KBM-7 (cell line): Measurements from ENCODE around the gene VCPKMT.

Source experiments
- DNase-seq: peaks from one replicate; pipeline ENCODE4 v3.0.0-alpha.2; 2015
- in situ Hi-C: fragments of 300-500 bp; cut with MboI; formaldehyde crosslinking; loops from 2 replicates; pipeline ENCODE4 v1.14.3; 2020; ENCODE audit warnings: low sequenced_read_pairs, low pct_unique_long_range_greater_than_20kb, mixed read lengths

Gene VCPKMT

DNA sequence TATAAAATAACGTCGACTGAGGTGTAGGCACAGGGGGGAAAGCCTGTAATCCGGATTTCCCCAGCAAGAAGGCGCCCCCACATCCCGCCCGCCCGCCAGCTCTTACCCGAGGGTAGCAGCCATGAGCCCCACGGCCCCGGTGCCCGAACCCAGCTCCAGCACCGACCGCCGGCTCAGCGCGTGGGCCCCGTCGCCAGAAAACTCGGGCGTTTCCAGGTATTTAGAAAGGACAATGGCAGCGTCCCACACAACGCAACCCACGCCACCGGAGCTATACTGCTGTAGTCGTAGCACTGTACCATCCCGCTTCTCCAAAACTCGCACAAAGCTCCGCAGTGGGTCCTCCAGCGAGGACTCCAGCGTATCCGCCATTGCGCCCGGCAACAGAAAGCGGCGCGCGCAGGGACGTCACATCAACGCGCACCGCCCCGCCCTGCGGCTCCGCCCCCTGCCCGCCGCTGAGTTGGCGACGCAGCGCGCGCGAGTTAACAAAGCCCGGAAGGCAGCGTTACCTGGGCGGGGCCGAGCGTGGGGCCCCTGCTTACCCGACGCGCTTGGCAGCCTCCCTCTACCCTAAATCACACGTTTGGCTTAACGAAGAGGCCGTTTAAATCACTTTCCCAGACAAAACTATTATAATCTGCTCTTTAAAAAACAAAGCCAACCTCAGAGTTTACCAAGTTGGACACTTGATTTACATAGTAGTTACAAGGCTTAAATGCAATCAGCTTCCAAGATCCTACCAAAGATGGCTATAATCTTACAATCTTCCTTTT, at the start of gene VCPKMT:
Gene VCPKMT, minus strand, starts transcription at position 392 of the 776 bp plus-strand sequence. Its CDS starts 20 bp downstream, at position 372.
- in situ Hi-C loops, result loop anchor here (25.0 kb wide), 1 partner anchor 254 kb away; the partner anchor contains the start of gene NEMF

DNA sequence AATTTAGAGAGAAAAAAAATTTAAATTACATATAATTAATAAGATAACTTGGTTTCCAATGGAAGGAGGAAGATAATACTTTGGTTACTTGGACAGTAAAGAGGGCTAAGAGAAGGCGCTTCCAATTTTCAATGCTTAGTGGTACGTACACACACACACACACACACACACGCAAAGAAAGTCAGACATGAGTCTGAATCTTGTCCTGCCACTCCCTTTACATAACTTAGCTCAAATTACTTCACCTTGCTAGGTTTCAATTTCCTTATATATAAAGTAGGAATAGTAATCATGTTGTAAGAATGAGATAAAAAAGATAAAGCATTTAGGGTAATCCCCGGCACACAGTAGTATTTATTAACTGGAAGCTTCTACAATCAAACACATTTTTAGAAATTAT, 39.7 kb upstream of the VCPKMT start:
- DNase-seq, result no peak
- in situ Hi-C loops, result no loop called here

More for the DNA sequence above, at the start of gene VCPKMT:
- DNase-seq, result peak; percentile 95

DNA sequence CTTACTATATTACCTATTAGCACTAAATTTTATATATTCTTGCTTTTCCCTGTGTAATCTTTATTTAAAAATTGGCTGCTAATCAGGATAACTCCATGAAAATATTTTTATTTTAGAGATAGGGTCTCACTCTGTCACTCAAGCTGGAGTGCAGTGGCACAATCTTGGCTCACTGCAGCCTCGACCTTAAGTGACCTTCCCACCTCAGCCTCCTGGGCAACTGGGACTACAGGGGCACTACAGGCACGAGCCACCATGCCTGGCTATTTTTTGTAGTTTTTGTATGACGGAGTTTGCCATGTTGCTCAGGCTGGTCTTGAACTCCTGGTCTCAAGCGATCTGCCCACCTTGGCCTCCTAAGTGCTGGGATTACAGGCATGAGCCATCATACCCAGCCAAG, 32.4 kb upstream of the VCPKMT start:
- in situ Hi-C loops, result no loop called here
- no peak for DNase-seq

DNA sequence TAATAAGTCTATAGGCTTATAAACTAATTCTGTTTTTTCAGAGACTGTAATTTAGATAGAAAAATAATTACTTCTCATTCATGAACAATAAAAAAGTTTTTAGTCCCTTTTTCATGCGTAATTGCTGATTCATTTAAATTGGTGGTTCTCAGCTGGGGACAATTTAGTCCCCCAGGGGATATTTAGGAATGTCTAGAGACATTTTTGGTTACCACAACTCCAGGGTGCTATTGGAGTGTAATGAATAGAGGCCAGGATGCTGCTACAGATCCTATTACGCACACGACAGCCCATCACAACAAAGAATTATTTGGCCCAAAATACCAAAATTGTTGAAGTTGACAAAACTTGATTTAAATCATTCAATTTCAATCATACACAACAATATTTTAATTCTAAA, 22.8 kb upstream of the VCPKMT start:
- in situ Hi-C loops, result no loop called here
- no peak for DNase-seq

DNA sequence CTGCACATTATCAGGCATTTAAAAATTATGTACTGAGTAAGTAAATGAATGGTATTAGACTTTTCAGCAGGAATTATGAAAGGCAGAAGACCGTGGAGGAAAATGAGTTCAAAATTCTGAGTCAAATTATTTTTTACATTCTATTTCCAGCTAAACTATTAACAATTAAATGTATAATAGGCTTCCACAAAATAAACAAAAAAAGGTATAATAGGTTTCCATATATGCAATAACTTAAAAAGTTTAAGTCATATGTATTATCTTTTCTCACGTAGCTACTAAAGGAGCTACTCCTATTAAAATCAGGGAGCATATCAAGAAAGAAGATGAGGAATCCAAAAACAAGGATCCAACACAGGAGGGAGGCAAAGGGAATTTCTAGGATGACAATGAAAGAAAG, 11.4 kb upstream of the VCPKMT start:
- in situ Hi-C loops, result no loop called here
- no peak for DNase-seq

DNA sequence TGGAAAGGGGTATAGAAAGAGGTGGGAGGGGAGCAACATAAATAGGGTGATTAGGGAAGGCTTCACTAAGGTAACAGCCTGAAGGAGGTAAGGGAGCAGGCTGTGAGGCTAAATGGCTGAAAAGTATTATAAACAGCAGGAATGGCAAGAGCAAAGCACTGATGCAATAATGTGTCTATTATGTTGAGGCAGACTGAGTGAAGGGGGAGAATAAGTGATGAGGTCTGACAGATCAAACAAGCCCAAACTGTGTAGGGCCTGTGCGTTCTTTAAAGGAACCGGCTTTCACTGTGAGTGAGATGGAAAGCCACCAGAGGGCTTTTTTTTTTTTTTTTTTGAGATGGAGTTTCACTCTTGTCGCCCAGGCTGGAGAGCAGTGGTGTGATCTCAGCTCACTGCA, 6.7 kb upstream of the VCPKMT start:
- in situ Hi-C loops, result loop anchor here (25.0 kb wide), 1 partner anchor 261 kb away; the partner anchor contains the start of gene NEMF
- DNase-seq, result no peak

DNA sequence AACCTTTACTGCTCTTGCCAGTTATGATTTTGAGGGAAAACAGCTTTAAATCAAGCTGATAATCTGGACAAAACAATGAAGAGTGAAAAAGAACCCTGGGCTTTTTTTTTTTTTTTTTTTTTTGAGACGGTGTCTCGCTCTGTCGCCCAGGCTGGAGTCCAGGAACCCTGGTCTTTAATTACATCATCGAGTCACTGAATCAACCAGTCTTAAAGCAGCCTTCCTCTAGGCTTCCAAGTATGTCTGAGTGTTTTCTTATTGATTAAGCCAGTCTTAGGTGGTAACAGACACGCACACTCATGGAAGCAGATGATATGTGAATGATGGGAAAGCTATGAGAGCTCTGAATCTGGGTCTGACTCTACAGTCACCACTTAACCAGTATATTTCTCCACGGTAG, 5.9 kb upstream of the VCPKMT start:
- in situ Hi-C loops, result loop anchor here (25.0 kb wide), 1 partner anchor 260 kb away; the partner anchor contains the start of gene NEMF
- DNase-seq, result no peak

DNA sequence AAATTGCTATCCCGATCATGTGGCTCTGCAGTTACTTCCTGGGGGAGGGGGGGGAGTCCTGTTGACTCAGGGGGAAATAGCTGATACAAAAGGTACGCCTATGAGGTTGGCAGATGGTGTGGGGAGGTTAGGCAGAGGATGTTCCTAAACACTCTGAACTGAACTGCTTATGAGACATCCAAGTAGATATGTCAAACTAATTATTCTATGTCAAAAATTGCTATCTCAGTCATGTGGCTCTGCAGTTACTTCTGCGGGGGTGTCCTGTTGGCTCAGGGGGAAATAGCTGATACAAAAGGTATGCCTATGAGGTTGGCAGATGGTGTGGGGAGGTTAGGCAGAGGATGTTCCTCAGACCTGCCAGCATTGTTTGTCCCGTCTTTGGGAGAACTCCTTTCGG, 5.1 kb upstream of the VCPKMT start:
- no peak for DNase-seq
- in situ Hi-C loops, result loop anchor here (25.0 kb wide), 1 partner anchor 259 kb away; the partner anchor contains the start of gene NEMF

DNA sequence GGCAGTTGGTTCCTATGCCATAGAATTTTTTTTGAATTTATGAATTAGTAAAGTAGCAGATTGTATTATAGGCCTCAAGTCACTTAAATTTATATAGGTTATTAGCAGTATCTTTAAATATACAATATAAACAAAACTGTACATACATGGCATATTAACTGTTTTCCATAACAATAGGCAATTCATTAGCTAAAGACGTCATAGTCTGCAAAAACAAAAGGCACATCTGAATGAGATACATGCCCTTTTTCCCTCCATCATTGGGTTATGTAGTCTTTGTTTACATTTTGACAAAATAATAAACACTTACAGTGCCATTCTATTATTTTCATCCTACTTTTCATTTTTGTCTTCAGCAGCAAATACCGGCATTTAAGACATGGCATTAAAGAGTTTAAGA, 1.1 kb upstream of the VCPKMT start:
- in situ Hi-C loops, result loop anchor here (25.0 kb wide), 1 partner anchor 255 kb away; the partner anchor contains the start of gene NEMF
- no peak for DNase-seq

DNA sequence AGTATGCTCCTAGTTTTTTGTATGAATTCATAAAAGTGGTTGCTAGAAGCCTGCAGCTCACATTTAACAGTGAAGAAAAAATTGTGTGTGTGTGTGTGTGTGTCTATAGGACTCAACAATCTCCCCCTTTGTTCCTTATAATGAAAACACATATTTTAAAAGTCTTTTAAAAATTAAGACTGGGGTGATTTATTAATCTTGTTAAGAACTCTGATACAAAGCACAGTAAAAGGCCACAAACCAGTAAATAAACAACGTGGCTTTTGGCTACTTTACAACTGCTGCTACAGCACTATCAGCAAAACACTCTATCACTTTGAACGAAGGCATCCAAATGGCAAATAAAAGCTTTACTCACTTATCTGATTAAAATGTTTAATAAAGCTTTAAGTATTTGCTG, 594 bp upstream of the VCPKMT start:
- in situ Hi-C loops, result loop anchor here (25.0 kb wide), 1 partner anchor 255 kb away; the partner anchor contains the start of gene NEMF
- DNase-seq, result no peak

DNA sequence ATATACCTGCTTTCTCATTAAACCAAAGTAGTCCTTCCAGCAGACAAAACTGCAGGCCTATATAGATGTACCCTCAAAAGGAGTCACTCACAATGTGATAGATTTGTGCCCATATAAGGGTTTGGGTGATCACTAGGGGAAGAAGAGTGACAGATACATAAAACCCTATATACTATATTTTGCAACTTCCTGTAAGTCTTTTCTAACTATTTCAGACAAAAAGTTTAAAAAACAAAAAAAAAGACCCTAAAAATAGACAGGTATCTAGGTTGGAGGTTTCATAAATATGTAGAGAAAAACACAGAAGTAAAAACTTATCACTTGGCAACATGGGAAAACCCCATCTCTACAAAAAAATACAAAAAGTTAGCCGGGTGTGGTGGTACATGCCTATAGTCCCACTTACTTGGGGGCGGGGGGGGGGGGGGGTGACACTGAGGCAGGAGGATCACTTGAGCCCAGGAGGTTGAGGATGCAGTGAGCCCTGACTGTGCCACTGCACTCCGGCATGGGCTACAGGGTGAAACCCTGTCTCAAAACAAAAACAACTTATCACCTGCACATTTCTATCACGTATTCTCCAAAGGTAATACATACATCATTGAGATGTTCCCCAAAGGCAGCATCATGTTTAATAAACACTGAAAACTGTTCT, 2.9 kb downstream of the VCPKMT start:
- in situ Hi-C loops, result loop anchor here (25.0 kb wide), 1 partner anchor 251 kb away; the partner anchor contains the start of gene NEMF
- no peak for DNase-seq

DNA sequence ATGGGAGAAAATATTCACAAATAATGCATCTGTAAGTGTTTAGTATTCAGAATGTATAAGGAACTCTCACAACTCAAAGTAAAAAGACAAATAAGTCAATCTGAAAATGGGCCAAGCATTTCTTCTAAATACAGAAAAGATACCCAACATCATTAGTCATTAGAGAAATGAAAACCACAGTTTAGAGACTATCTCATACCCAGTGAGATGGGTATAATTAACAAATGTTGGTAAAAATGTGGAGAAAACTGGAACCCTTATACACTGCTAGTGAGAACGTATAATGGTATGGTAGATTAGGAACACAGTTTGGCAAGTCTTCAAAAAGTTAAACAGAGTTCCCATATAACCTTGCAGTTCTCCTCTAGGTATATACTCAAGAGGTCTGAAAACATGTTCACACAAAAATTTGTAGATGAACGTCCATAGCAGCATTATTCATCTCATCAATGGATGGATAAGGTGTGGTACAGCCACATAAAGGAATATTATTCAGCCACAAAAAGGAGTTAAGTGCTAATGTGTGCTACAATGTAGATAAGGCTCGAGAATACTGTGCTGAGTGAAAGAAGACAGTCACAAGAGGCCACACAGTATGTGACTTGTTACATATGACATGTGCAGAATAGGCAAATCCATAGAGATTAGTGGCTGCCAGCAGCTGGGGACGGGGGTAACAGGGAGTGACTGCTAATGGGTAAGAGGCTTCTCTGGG, 5.9 kb downstream of the VCPKMT start:
- in situ Hi-C loops, result loop anchor here (25.0 kb wide), 1 partner anchor 248 kb away; the partner anchor contains the start of gene NEMF
- no peak for DNase-seq

DNA sequence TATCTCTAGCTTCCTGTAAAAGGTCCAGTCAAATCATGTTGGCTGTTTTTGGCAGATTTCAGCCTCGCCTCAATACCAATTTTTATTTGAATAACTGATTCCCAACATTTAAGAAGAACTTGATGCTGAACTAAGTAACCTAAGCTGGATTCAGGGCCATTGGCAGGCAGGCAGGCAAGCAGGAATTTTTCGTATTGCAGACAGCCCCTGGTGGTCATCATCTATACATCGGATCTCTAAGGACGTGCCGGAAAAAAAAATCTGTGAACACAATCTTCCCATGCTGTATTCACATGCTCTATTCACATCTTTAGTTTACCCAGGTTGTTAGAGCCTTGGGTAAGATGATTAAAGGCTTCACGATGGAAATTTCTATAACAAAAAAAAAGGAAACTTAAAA, 7.0 kb downstream of the VCPKMT start:
- no peak for DNase-seq

DNA sequence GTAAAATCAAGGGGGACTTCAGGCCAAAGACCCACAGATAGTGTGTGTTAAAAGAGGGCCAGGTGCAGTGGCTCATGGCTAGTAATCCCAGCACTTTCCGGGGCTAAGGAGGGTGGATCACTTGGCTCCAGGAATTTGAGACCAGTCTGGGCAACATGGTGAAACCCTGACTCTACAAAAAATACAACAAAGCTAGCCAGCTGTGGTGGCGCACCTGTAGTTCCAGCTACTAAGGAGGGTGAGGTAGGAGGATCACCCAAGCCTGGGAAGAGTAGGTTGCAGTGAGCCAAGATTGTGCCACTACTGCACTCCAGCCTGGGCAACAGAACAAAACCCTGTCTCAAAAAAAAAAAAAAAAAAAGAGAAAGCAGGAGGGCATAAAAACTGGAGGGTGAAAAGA, 8.5 kb downstream of the VCPKMT start:
- in situ Hi-C loops, result loop anchor here (25.0 kb wide), 1 partner anchor 246 kb away; the partner anchor contains the start of gene NEMF
- no peak for DNase-seq

More for the DNA sequence above, 7.0 kb downstream of the VCPKMT start:
- in situ Hi-C loops, result loop anchor here (25.0 kb wide), 1 partner anchor 247 kb away; the partner anchor contains the start of gene NEMF

DNA sequence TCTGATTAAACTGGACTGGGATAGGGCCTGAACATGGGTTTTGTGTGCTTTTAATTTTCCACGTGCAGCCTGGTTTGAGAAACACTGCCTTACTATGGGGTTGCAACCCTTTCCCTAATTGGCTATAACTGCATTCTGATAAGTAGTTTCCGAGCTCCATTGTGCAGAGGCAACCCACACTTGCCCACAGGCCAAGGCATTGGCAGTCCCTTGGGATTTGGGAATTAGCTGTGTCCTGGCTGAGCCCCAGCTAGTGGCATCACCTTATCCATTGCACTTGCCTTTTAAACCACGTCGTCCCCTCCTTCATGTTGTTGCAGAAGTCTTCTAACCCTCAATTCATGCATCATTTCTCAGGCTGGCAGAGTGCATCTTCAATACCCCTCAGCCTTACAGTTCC, 10.2 kb downstream of the VCPKMT start:
- DNase-seq, result no peak
- in situ Hi-C loops, result loop anchor here (25.0 kb wide), 1 partner anchor 244 kb away; the partner anchor contains the start of gene NEMF

DNA sequence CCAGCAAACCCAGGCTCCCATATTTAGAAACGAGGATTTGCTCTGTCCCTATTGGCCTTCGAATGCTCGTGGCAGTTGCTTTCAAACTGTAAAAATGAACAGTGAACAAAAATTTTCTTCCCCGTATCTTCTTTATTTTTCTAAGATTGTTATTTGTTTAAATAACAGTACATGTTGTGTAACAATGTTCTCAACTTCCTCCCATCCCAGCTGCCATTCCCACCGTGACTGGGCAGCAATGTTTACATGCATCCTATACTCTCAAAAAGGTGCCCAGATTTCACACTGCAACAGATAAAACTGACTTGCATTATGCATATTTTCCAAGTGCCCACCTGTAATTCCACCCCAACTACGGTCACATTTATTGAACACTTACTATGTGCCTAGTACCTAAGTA, 12.8 kb downstream of the VCPKMT start:
- DNase-seq, result no peak
- in situ Hi-C loops, result loop anchor here (25.0 kb wide), 1 partner anchor 241 kb away; the partner anchor contains the start of gene NEMF

DNA sequence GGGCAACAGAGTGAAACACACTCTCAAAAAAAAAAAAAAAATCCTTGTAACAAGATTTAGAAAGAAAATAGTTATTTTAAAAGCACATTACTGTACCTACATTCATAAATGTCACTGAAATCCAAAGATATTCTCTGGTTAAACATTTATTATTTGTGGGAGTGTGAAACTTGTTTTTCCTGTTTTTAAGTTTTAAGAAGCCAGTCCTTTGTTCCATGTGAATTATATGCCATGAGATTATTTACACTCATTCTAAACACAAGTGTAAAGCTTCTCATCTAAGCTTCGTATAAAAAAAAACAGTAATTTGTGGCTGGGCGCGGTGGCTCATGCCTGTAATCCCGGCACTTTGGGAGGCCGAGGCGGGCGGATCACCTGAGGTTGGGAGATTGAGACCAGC, 15.0 kb downstream of the VCPKMT start:
- no peak for DNase-seq

DNA sequence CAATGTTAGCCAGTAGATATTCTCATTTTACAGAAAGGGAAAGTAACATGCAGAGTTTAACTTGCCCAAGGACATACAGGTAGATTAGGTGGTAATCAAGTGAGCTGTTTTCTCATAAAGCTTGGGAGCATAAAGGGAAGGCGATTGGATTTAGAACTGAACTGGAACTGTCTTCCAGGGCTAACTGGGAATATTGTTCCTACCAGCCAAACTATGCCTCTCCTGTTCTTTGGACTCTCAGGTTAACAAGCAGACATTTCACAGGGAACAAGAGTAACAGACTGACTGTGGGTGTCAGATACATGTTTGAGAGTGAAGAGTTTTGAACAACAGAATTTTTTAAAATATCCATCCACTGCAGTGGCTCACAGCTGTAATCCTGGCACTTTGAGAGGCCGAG, 15.6 kb downstream of the VCPKMT start:
- DNase-seq, result no peak
- in situ Hi-C loops, result loop anchor here (25.0 kb wide), 1 partner anchor 239 kb away; the partner anchor contains the start of gene NEMF

More for the DNA sequence above, 15.0 kb downstream of the VCPKMT start:
- in situ Hi-C loops, result loop anchor here (25.0 kb wide), 1 partner anchor 239 kb away; the partner anchor contains the start of gene NEMF

DNA sequence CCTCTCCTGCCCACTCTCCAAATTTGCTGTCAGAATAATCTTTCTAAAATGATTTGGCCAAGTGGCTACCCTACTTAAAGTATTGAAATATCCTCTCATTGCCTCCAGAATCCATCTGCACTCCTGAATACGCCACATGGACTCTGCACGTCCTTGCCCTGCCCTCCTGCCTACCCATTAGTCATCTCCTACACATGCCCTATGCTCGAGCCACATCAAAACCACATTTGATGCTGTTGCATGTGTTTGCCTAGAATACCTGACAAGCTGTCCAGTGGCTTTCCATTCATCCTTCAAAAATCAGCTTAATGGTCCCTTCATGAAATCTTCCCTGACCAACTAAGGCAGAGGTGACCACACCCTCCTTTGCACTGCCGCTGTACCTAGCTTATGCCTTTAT, 17.0 kb downstream of the VCPKMT start:
- DNase-seq, result no peak
- in situ Hi-C loops, result no loop called here
